Suppressor macrophage (primary cell): ENCODE results near the gene TEX52.

Source experiments
- DNase-seq, 4 experiments: peaks; one replicate each; pipeline ENCODE4 v3.0.0-alpha.2; 2020 to 2022

TEX52 gene

GRCh38 chr12:2829275-2829674, 27.6 kb downstream of the TEX52 start:
- no peak for DNase-seq

GRCh38 chr12:2826721-2827515, 29.9 kb downstream of the TEX52 start:
- no peak for DNase-seq

- DNase-seq = no peak
These were observed 30.8 kb downstream of the TEX52 start for GRCh38 chr12:2826036-2826435.

- no peak for DNase-seq
These were observed 31.7 kb downstream of the TEX52 start for GRCh38 chr12:2825132-2825531.

GRCh38 chr12:2824541-2824940, 32.3 kb downstream of the TEX52 start:
- no peak for DNase-seq

GRCh38 chr12:2823483-2823882, 33.4 kb downstream of the TEX52 start:
- no peak for DNase-seq

GRCh38 chr12:2820432-2820831, 36.4 kb downstream of the TEX52 start:
- no peak for DNase-seq

- no peak for DNase-seq
These were observed 37.0 kb downstream of the TEX52 start for GRCh38 chr12:2819810-2820209.

- peak; percentile 64 to 84 (median 74) for DNase-seq
These were observed 43.3 kb downstream of the TEX52 start for GRCh38 chr12:2813214-2814185.

- DNase-seq = peak; percentile 98 to 99 (median 99)
These were observed 44.3 kb downstream of the TEX52 start, which contains the start of gene ITFG2 for GRCh38 chr12:2812290-2813213. Gene ITFG2 (plus strand): TSS chr12:2812668. CDS start chr12:2812761, 93 bp downstream.

- no peak for DNase-seq
These were observed 45.0 kb downstream of the TEX52 start for GRCh38 chr12:2811801-2812200.

GRCh38 chr12:2806700-2807099, 50.1 kb downstream of the TEX52 start:
- DNase-seq = no peak

GRCh38 chr12:2805143-2805520, 51.7 kb downstream of the TEX52 start:
- no peak for DNase-seq

- no peak for DNase-seq
These were observed 52.3 kb downstream of the TEX52 start for GRCh38 chr12:2804393-2805142.

- DNase-seq = no peak
These were observed 53.0 kb downstream of the TEX52 start for GRCh38 chr12:2803635-2804392.

GRCh38 chr12:2801044-2801783, 55.6 kb downstream of the TEX52 start:
- DNase-seq = no peak

- no peak for DNase-seq
These were observed 56.7 kb downstream of the TEX52 start for GRCh38 chr12:2800046-2800570.
